Measurements from ENCODE around the gene TNFRSF1B. TPM values are rescaled to one million over a fixed set of nuclear protein-coding genes. Genes with fewer than 3 reads are reported as not detected.
A peak's percentile ranks its signal among the peaks of the same experiment; 100 is the strongest.

Gene TNFRSF1B
- total and polyA plus RNA-seq, 2 of the 8 experiments (the other 6 are each of a cell fraction or from before 2014, with no cell fraction given), result 1.7 to 2.9 TPM

GRCh38 chr1:12206238-12206637 is 39.4 kb downstream of the TNFRSF1B start:
- Histone ChIP-seq H3K36me3 (ENCODE audit: control insufficient read depth in 2 of 4, insufficient read depth in 4 of 4, low read length in 3 of 4) (no peaks in the 10 kb centered on the region), H3K18ac (ENCODE audit: extremely low read depth, low read length) (no peak overlapping the region; the same call in 1 of the 2 replicates), H3K4me1 (replicated peaks in 1 of 4; ENCODE audit: control insufficient read depth in 3 of 4, insufficient read depth in 4 of 4, low read length in 3 of 4) (peaks cover 3 to 9% (median 4%) of the 10 kb centered on the region in 4 experiments), H4K20me1 (replicated peaks in 1 of 2; ENCODE audit: control insufficient read depth in 1 of 2, insufficient read depth in 2 of 2, low read length in 2 of 2) (no peaks in the 10 kb centered on the region), H4K5ac (ENCODE audit: insufficient read length, low read depth, low read length) (no peak overlapping the region), H3K4ac (replicated peaks; ENCODE audit: insufficient read length, low read depth, low read length) (no peak overlapping the region), H2BK15ac (ENCODE audit: low read length) (no peak overlapping the region), H2AFZ (ENCODE audit: low read length) (no peak overlapping the region), H3K23me2 (ENCODE audit: low read depth, low read length) (no peaks in the 10 kb centered on the region; the same call in 1 of the 2 replicates), H3K9me3 (ENCODE audit: insufficient read depth in 2 of 2, low read depth in 1 of 2, low read length in 1 of 2) (no peaks in the 10 kb centered on the region), H3K27ac (ENCODE audit: low read depth, low read length) (no peak overlapping the region), H2BK20ac (ENCODE audit: low read length) (no peak overlapping the region), H3K79me2 (ENCODE audit: control insufficient read depth in 1 of 2, insufficient read depth in 2 of 2, low read length in 2 of 2) (no peaks in the 10 kb centered on the region), H4K8ac (ENCODE audit: extremely low read depth, insufficient read depth, low read length) (no peak overlapping the region), H3K14ac (ENCODE audit: insufficient read length) (no peak overlapping the region), H2BK120ac (replicated peaks; ENCODE audit: low read depth, low read length) (peak overlapping the region; percentile 31), H3K79me1 (ENCODE audit: low read depth, low read length) (no peaks in the 10 kb centered on the region), H4K91ac (replicated peaks; ENCODE audit: insufficient read length, low read length) (no peak overlapping the region), H3K23ac (ENCODE audit: insufficient read length) (no peak overlapping the region), H2BK5ac (ENCODE audit: low read depth, low read length) (no peak overlapping the region), H2BK12ac (ENCODE audit: low read depth, low read length) (no peak overlapping the region), H2AK5ac (ENCODE audit: low read depth, low read length) (no peak overlapping the region), H3K4me2 (ENCODE audit: insufficient read depth in 1 of 2, low read depth in 2 of 2, low read length in 2 of 2) (no peak overlapping the region), H3K56ac (replicated peaks; ENCODE audit: insufficient read length, low read depth, low read length) (no peak overlapping the region), H3K4me3 (ENCODE audit: extremely low read depth in 1 of 4, insufficient read depth in 2 of 4, low read depth in 3 of 4, low read length in 4 of 4) (no peak overlapping the region), H3K9ac (replicated peaks in 1 of 4; ENCODE audit: extremely low read depth in 1 of 4, low read depth in 3 of 4, low read length in 3 of 4) (no peak overlapping the region), H3K27me3 (replicated peaks in 1 of 4; ENCODE audit: control insufficient read depth in 3 of 4, extremely low read depth in 1 of 4, insufficient read depth in 3 of 4, low read length in 3 of 4) (no peaks in the 10 kb centered on the region)
- ChIA-PET POLR2A (ENCODE audit: partially characterized antibody) (interaction anchor here (1.2 kb wide), 1 partner anchor 24 kb away, joined by 3 read pairs; no protein-coding TSS in a partner anchor), CTCF (ENCODE audit: partially characterized antibody) (interaction anchor here (0.9 to 17.0 kb wide), 9 partner anchors 7 to 98 kb away, joined by 3 to 503 read pairs (median 5); no protein-coding TSS in a partner anchor)
- 91% methylated on average over 5 of the region's 5 CpGs; no CpG with 5 or more reads in 1 of the 2 experiments for WGBS, 2 experiments (ENCODE audit: extremely low coverage in 1 of 2, insufficient coverage in 1 of 2, insufficient read length in 1 of 2, insufficient replicate concordance in 2 of 2, low coverage in 1 of 2, low lambda C conversion rate in 2 of 2, missing lambda C conversion rate in 1 of 2)
- FAIRE-seq, result no peak
- no peak for DNase-seq (ENCODE audit: low read depth in 1 of 2, low spot score in 2 of 2)
- no peak for TF ChIP-seq KDM1A (IDR thresholded peaks at IDR 0.05; ENCODE audit: borderline replicate concordance, low read length)
- TF ChIP-seq POLR2AphosphoS5 (IDR thresholded peaks at IDR 0.05; ENCODE audit: low read depth, low read length), result no peak
- no peak for TF ChIP-seq EP300 (IDR thresholded peaks at IDR 0.05; ENCODE audit: borderline replicate concordance in 1 of 2, low read depth in 2 of 2, low read length in 2 of 2)
- no peak for TF ChIP-seq JUND (IDR thresholded peaks at IDR 0.05; ENCODE audit: low read length)
- no peak for TF ChIP-seq E2F6 (IDR thresholded peaks at IDR 0.05)
- no peak for TF ChIP-seq SIN3A (conservative IDR thresholded peaks at IDR 0.05 in 1 of 2, IDR thresholded peaks at IDR 0.05 in 1 of 2; ENCODE audit: low read depth in 1 of 2, low read length in 2 of 2)
- TF ChIP-seq CHD1 (IDR thresholded peaks at IDR 0.05; ENCODE audit: low read depth, low read length), result no peak
- no peak for TF ChIP-seq RBBP5 (IDR thresholded peaks at IDR 0.05; ENCODE audit: borderline replicate concordance, low read depth, low read length)
- no peak for TF ChIP-seq TBP (IDR thresholded peaks at IDR 0.05; ENCODE audit: low read depth, low read length)
- no peak for TF ChIP-seq HDAC6 (IDR thresholded peaks at IDR 0.05; ENCODE audit: low read depth, low read length)
- no peak for TF ChIP-seq YY1 (IDR thresholded peaks at IDR 0.05; ENCODE audit: low read depth, low read length)
- no peak for TF ChIP-seq JUN (IDR thresholded peaks at IDR 0.05; ENCODE audit: low read depth, low read length)
- no peak for TF ChIP-seq FOSL1 (IDR thresholded peaks at IDR 0.05; ENCODE audit: insufficient read depth, low read depth, low read length)
- TF ChIP-seq SIRT6 (IDR thresholded peaks at IDR 0.05; ENCODE audit: low read length), result no peak

Measured in H1 (cell line).